T47D (cell line): Measurements from ENCODE around the gene MEF2A.

Experiments used
- DNase-seq, 2 experiments: peaks; one replicate each; pipeline versions ENCODE4 v3.0.0 to v3.0.0-alpha.2; 2011 to 2012; ENCODE audit warnings: low read depth in 1 of 2, low spot score in 1 of 2
- JUND ChIP-seq: IDR thresholded peaks from 2 replicates; pipeline ENCODE4 v1.6.1; 2012; ENCODE audit warnings: low read depth
- in situ Hi-C: cut with HindIII; loops from 2 replicates; pipeline ENCODE4 v1.10.0; 2016; ENCODE audit warnings: low sequenced_read_pairs, low pct_unique_long_range_greater_than_20kb

The MEF2A gene

DNA sequence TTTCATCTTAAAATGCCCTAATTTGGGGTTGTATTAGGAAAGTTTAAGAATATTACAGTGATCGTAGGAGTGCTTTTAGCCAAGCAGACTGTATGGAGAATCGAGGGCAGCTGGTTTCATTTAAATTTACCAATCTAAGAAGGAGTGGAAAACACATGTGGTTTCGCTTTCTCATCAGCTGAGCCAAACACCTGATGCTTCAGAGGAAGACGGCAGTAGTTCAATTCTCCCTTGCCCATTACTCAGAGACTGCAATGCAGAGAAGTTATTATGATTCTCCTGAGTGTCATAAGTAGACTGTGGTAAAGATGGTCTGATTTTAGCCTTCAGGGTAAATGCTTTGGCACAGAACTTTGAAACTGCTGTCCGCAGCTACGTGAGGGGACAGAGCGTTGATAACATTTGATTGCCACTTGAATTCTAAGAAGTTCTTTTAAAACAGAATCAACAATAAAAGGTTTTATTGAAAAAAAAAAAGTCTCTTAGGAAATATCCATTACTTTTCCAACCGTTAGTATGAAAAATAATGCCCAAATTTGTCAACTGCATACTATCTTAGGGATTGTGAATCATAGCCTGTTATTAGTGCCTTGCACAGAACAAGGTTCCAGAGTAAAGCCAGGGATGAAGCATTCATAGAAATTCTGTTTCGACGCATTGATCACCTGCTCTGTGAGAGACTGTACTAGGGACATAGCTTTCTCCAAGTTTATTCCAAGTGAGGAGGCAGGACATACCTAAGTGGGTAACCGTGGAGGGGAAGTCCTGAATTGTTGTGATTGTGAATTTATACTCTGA, 141.9 kb downstream of the MEF2A start:
- DNase-seq: no peak
- in situ Hi-C loops: no loop called here
- TF ChIP-seq JUND: no peak

DNA sequence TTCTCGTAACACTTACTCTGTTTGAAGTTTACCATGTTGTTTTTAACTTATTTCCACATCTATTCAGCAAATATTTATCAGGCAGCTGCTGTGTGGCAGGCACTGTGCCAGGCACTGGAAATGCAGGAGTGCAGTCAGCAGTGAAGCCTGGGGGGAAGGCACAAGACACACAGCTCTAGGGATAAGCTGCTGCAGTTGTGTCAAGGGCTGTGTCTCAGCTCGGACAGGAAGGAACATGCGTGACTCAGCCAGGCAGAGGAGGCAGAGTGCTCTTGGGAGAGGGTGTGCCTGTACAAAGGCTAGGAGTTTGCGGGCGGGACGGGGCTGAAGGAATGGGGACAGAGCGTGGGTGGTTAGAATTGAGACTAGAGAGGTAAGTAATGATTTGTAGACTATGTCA, 142.8 kb downstream of the MEF2A start:
- no peak for DNase-seq
- no peak for TF ChIP-seq JUND
- in situ Hi-C loops: no loop called here

DNA sequence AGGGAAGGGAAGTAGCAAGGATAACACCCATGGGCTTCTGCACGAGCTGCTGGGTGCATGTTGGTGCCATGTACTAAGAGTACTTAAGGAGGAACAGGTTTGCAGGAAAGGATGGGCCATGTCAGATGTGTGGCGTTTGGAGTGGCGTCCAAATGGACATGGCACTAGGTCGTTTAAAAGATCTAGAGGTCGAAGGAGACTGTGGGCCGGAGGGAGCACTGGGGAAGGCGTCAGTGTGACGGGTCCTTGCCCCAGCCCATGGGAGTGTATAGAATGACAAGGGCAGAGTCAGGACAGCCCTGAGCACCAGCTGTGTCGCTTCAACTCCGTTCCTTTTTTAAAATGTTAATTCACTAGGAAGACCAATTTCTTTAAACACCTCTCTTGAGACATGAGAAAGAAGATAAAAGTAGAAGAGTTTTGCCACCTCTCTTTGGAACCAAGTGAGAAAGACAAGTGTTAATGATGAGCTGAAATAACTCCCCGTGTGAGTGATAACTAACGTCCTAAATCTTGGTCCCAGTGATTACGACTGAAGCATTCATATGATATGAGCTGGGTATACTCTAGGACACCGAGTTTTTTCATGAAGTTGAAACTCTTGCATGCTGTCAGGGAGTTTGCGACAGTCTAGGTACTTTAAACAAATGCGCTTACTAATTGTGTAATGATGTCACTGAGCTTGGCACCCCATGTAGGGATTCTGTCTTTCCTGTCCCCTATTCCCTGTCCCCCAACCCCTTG, 143.6 kb downstream of the MEF2A start:
- DNase-seq: no peak
- in situ Hi-C loops: no loop called here
- no peak for TF ChIP-seq JUND

DNA sequence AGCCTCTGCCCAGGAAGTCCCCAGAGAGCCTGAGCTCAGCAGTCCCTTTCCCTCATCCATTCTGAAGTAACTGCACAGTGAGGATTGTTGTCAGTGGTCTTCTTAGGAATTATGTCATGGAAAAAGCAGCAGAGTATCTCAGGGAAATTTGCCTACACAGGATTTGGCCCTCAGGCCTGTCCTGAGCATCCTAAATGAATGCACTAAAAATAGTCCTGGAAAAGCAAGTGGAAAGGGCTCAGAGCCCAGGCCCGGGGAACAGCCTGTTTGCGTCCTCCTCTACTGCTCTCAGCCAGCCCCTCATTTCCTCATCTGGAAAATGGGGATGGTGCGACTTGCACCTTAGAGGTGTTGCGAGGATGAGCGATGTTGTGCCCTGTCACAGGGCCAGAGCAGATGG, 145.8 kb downstream of the MEF2A start:
- TF ChIP-seq JUND: no peak
- in situ Hi-C loops: no loop called here
- DNase-seq: no peak

DNA sequence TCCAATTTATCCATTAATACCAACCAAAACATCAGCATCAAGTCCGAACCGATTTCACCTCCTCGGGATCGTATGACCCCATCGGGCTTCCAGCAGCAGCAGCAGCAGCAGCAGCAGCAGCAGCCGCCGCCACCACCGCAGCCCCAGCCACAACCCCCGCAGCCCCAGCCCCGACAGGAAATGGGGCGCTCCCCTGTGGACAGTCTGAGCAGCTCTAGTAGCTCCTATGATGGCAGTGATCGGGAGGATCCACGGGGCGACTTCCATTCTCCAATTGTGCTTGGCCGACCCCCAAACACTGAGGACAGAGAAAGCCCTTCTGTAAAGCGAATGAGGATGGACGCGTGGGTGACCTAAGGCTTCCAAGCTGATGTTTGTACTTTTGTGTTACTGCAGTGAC, 146.6 kb downstream of the MEF2A start:
- in situ Hi-C loops: no loop called here
- no peak for TF ChIP-seq JUND
- no peak for DNase-seq

DNA sequence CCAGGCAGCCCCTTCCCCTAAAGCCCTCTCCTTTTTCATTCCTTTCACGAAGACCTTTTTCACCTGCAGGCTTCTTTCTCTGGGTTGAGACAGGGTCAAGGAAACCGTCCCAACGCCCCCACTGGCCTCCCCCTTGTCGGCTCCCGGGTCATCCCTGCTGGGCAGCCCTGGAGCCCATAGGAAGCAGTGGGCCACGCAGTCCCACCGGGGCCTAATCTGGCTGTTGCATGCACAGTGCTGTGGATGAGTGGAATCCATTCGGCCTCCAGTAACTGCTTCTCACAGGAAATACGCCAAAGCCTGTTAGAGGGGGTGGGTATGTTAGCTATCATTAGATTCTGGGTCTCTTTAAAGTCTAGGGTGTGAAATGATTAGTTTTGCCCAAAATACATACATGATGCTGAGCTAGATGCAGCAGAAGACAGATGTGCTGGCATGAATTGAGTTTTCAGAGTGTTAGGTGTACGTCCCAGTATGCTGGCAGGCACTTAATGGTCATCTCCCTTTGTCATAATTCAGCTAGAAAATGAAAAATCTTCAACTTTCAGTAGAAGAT, 150.8 kb downstream of the MEF2A start:
- no peak for DNase-seq
- in situ Hi-C loops: no loop called here
- TF ChIP-seq JUND: no peak

DNA sequence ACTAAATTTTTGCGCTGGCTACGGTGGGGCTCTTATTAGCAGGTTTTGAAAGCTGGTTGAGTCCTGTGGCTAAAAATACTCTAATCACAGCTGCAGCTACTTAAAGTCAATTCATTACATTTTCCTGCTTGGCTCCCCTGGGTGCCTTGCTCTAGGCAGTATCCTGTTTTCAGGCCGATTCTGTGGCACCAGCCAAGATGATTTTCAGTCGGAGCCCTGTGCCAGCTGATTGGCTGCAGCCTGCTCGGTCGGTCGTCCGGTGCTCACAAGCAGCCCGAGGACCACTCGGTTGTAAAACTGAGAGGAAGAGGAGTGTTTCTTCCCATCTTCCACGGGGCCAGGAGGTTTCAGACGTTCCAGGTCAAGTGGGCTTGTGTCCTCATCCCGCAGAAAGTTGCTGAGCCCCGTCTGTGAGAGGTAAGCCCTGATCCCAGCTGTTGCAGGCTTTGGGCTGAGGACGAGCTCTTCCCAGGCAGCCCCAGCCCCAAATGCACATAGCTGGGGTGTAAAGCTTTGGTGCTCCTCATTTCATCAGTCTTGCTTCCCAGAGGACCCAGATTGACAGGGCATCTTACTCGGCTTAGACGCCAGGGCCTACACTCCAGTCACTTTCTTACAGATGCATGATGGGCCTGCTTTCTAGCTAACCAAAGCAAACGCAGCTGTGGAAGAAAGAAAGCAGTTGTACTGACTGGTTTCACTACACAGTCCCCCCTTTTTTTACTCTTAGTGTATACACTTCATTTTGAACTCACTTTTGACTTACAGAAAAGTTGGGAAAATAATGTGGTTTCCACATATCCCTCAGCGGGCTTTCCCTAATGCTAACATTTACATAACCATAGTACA, 151.6 kb downstream of the MEF2A start:
- no peak for DNase-seq
- no peak for TF ChIP-seq JUND
- in situ Hi-C loops: no loop called here

DNA sequence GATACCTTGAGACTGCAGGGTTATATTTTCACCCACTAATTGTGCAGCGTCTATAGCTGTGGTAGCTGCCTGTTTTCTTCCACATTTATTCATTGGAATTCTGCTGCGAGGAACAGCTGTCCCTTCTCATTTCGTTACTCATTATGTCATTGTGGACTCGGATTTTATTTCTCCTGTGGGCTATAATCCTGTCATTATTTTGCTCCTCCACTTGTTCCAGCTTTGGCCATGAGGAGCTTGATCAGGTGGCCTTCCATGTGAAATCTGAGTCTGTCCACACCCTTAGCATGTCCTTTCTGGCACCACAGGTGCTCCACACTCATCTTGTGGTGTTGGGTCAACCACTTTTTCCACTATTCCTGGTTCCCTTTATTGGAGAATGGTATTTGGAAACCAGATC, 152.6 kb downstream of the MEF2A start:
- no peak for DNase-seq
- no peak for TF ChIP-seq JUND
- in situ Hi-C loops: no loop called here

DNA sequence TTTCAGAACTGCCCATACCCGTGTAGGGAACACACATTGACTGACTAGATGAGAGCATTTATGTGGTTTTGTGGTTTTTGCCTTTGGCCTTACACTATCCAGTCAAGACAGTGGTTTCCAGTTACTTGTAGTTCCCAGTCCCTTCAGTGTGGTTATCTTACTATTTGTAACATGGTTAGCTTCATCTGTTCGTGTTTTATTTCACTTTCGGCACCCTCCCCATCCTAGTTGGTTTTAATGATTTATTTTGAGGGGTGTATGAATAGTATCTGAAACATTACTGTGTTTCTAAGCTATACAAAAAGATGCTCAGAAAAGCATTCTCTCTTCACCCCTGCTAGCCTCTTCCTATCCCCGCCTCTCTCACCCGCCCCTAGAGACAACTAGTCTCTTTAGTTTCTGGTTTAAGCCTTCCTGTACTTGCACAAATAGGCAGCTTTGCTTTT, 153.3 kb downstream of the MEF2A start:
- in situ Hi-C loops: no loop called here
- DNase-seq: no peak
- TF ChIP-seq JUND: no peak

DNA sequence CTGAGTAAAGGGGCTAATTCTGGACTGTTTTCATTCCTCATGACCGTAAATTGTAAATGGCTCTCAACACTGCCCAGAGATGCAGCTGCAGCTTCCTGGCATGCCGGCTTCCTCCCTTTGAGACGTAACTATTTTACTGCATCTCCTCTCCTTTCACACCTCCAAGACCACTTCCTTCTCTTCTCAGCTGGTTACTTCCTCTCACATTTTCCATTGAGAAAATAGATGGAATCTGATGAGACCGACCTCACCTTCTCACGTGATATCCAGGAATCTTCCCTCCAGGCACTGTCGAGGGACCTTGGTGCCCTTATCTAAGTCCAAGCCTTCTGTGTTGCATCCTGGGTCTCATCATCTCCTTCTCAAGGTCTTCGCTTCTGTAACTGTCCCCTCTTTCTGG, 154.7 kb downstream of the MEF2A start:
- no peak for TF ChIP-seq JUND
- in situ Hi-C loops: no loop called here
- no peak for DNase-seq

DNA sequence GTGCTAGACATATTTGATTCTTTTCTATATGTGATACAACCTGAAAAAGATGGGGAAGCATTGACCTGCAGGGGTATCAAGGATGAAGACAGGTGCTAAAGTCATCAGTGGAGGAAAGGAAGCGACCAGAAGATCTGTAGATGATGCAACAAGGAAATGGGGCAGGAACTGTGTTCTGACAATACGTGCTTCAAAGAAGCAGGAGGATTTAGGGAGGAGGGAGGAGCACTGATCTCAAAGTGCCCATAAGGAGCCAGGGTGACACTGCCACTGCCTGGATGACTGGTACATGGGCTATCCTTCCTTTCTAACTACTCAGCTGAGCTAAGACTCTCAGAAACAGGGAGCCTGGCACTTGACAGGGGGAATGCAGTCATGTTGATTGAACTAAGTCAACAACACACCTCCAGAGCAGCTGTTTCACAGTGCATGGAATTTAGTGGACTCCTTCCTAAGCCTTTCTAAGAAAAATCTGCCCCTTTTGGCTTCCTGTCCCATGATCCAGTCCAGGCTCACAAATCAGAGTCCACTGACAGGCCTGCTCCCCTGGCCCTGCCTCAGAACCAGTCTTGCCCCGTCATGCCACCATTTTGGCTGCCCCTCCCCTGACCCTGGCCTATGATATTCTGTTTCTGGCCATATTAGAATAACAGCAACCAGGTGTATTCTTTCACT, 155.5 kb downstream of the MEF2A start:
- no peak for TF ChIP-seq JUND
- no peak for DNase-seq
- in situ Hi-C loops: no loop called here

DNA sequence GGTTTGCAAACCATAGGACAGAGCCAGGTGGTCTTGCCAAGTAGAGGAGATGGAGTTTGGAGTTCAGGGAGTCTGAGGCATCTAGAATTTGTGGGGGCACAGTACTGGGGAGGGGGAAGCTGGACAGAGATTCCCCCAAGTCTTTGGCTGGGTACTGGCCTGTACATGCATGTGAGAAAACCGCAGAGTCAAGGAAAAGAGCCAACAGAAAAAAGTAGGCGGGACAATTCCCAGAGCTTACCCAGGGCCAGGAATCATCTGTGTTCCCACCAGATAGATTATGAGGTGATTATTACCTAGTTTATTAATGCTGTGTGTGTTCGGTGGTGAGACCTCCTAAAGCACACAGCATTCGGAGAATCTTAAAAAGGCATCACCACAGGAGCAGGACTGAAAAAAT, 156.1 kb downstream of the MEF2A start:
- DNase-seq: no peak
- in situ Hi-C loops: no loop called here
- TF ChIP-seq JUND: no peak
